ENCODE measurements around the gene GSTA4.

DNA sequence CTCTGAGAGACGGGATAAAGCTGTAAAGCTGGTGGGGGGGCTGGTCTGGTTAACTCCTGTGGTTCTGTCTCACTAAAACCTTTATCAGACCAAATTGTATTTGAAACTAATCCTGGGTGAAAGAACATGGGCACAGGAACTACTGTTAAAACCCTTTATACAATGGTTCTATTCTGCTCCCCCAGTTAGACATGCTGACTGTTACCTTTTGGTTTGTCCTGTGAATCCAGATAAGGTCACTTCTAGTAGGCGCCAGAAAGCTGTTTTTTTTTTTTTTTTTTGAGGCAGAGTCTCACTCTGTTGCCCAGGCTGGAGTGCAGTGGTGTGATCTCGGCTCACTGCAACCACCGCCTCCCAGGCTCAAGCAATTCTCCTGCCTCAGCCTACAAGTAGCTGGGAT lies 29.7 kb downstream of the GSTA4 start:
- TF ChIP-seq, protein P1, sequence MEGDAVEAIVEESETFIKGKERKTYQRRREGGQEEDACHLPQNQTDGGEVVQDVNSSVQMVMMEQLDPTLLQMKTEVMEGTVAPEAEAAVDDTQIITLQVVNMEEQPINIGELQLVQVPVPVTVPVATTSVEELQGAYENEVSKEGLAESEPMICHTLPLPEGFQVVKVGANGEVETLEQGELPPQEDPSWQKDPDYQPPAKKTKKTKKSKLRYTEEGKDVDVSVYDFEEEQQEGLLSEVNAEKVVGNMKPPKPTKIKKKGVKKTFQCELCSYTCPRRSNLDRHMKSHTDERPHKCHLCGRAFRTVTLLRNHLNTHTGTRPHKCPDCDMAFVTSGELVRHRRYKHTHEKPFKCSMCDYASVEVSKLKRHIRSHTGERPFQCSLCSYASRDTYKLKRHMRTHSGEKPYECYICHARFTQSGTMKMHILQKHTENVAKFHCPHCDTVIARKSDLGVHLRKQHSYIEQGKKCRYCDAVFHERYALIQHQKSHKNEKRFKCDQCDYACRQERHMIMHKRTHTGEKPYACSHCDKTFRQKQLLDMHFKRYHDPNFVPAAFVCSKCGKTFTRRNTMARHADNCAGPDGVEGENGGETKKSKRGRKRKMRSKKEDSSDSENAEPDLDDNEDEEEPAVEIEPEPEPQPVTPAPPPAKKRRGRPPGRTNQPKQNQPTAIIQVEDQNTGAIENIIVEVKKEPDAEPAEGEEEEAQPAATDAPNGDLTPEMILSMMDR (IDR thresholded peaks at IDR 0.05; ENCODE audit: extremely low read depth in 1 of 2, insufficient read depth in 1 of 2, low read depth in 1 of 2, low read length in 2 of 2) = no peak
- no peak for TF ChIP-seq POLR2AphosphoS5 (IDR thresholded peaks at IDR 0.05; ENCODE audit: insufficient read depth, low read depth, low read length)

Measured in endothelial cell of umbilical vein (primary cell).